Limb (tissue), 2 donors: ENCODE measurements around the gene ATAD1.

Experiments used
- DNase-seq, 2 donors: peaks; one replicate each; pipeline ENCODE4 v3.0.0-alpha.2; 2016; ENCODE audit errors: extremely low spot score in 2 of 2

Gene ATAD1

GRCh38 chr10:87715552-87716347, 102.3 kb downstream of the ATAD1 start:
- no peak for DNase-seq

- no peak for DNase-seq
Observed at GRCh38 chr10:87713707-87714106, 104.3 kb downstream of the ATAD1 start.

- no peak for DNase-seq
Observed at GRCh38 chr10:87712913-87713616, 105.0 kb downstream of the ATAD1 start.

GRCh38 chr10:87707254-87707653, 110.8 kb downstream of the ATAD1 start:
- DNase-seq, result no peak

- DNase-seq, result no peak
Observed at GRCh38 chr10:87706731-87707130, 111.3 kb downstream of the ATAD1 start.

GRCh38 chr10:87705339-87705738, 112.7 kb downstream of the ATAD1 start:
- DNase-seq, result no peak

- DNase-seq, result no peak
Observed at GRCh38 chr10:87703771-87704170, 114.3 kb downstream of the ATAD1 start.

GRCh38 chr10:87702973-87703294, 115.1 kb downstream of the ATAD1 start:
- DNase-seq, result no peak

GRCh38 chr10:87702260-87702972, 115.6 kb downstream of the ATAD1 start:
- DNase-seq, result no peak
